NAMALWA (cell line): ENCODE data around the gene NLGN1.
A peak's percentile ranks its signal among the peaks of the same experiment; 100 is the strongest.
"Not testable (repeated sequence)": the region's sequence is repeated elsewhere in the genome, so short reads cannot be mapped to it uniquely, and the experiment has no call there.

Experiments used
- DNase-seq: peaks from one replicate; pipeline ENCODE4 v3.0.0-alpha.2; 2015; ENCODE audit warnings: low spot score

The NLGN1 gene

GRCh38 chr3:173397161-173398110, at the start of gene NLGN1:
Gene NLGN1, plus strand, starts transcription at chr3:173397744.
- no peak for DNase-seq

- no peak for DNase-seq
Measured at GRCh38 chr3:173351886-173352285, 45.7 kb upstream of the NLGN1 start.

- not testable (repeated sequence) for DNase-seq
Measured at GRCh38 chr3:173353137-173353536, 44.4 kb upstream of the NLGN1 start.

GRCh38 chr3:173354124-173354523, 43.4 kb upstream of the NLGN1 start:
- DNase-seq, result no peak

GRCh38 chr3:173371848-173372487, 25.6 kb upstream of the NLGN1 start:
- DNase-seq, result peak; percentile 19

GRCh38 chr3:173380681-173381080, 16.9 kb upstream of the NLGN1 start:
- DNase-seq, result no peak

- DNase-seq, result not testable (repeated sequence)
Measured at GRCh38 chr3:173381936-173382335, 15.6 kb upstream of the NLGN1 start.

GRCh38 chr3:173395073-173395411, 2.5 kb upstream of the NLGN1 start:
- DNase-seq, result no peak

GRCh38 chr3:173395412-173396181, 1.9 kb upstream of the NLGN1 start:
- no peak for DNase-seq

GRCh38 chr3:173396191-173397041, 1.1 kb upstream of the NLGN1 start:
- DNase-seq, result no peak

- no peak for DNase-seq
Measured at GRCh38 chr3:173398111-173398479, 551 bp downstream of the NLGN1 start.

GRCh38 chr3:173399044-173399443, 1.5 kb downstream of the NLGN1 start:
- DNase-seq, result no peak

- no peak for DNase-seq
Measured at GRCh38 chr3:173401369-173401768, 3.8 kb downstream of the NLGN1 start.

- DNase-seq, result no peak
Measured at GRCh38 chr3:173402656-173403055, 5.1 kb downstream of the NLGN1 start.

- DNase-seq, result no peak
Measured at GRCh38 chr3:173403376-173403775, 5.8 kb downstream of the NLGN1 start.

GRCh38 chr3:173404156-173404555, 6.6 kb downstream of the NLGN1 start:
- DNase-seq, result no peak

GRCh38 chr3:173410436-173410835, 12.9 kb downstream of the NLGN1 start:
- no peak for DNase-seq

GRCh38 chr3:173410849-173411248, 13.3 kb downstream of the NLGN1 start:
- no peak for DNase-seq

- peak; percentile 51 for DNase-seq
Measured at GRCh38 chr3:173411375-173411973, 13.9 kb downstream of the NLGN1 start.

GRCh38 chr3:173416070-173416469, 18.5 kb downstream of the NLGN1 start:
- no peak for DNase-seq

GRCh38 chr3:173429076-173429475, 31.5 kb downstream of the NLGN1 start:
- DNase-seq, result no peak
